A549 (cell line): ENCODE results near the gene CEP164.

Experiments used
- CTCF ChIP-seq: fragments of >200 bp; sonication (Bioruptor Twin); formaldehyde crosslinking; IDR thresholded peaks from 3 replicates; pipeline ENCODE4 v1.5.1; 2016
- ZSCAN20 ChIP-seq: fragments of 250-450 bp; sonication (Bioruptor Pico); IDR thresholded peaks from 2 replicates; pipeline ENCODE4 v1.8.0; 2022; ENCODE audit warnings: mild to moderate bottlenecking, moderate library complexity

GRCh38 chr11:117282956-117283355, 44.7 kb upstream of the CEP164 start:
- TF ChIP-seq ZSCAN20 (CRISPR knock-in tag) (no peak), CTCF (no peak)
